Erythroblast (primary cell): ENCODE results near the gene COL5A1.
"Not testable (repeated sequence)": the region's sequence is repeated elsewhere in the genome, so short reads cannot be mapped to it uniquely, and the experiment has no call there.

Experiments used
- DNase-seq, 2 experiments: peaks; one replicate each; lab custom pipeline; 2025; lab: John Stamatoyannopoulos, UW
- GATA1 ChIP-seq: IDR thresholded peaks from 2 replicates; pipeline ENCODE4 v1.6.1; 2011; ENCODE audit warnings: low read depth, mild to moderate bottlenecking, control low read depth, low read length, moderate library complexity
- POLR2A ChIP-seq: IDR thresholded peaks from 2 replicates; pipeline ENCODE4 v1.6.1; 2011; ENCODE audit warnings: mild to moderate bottlenecking, low read length

The COL5A1 gene

DNA sequence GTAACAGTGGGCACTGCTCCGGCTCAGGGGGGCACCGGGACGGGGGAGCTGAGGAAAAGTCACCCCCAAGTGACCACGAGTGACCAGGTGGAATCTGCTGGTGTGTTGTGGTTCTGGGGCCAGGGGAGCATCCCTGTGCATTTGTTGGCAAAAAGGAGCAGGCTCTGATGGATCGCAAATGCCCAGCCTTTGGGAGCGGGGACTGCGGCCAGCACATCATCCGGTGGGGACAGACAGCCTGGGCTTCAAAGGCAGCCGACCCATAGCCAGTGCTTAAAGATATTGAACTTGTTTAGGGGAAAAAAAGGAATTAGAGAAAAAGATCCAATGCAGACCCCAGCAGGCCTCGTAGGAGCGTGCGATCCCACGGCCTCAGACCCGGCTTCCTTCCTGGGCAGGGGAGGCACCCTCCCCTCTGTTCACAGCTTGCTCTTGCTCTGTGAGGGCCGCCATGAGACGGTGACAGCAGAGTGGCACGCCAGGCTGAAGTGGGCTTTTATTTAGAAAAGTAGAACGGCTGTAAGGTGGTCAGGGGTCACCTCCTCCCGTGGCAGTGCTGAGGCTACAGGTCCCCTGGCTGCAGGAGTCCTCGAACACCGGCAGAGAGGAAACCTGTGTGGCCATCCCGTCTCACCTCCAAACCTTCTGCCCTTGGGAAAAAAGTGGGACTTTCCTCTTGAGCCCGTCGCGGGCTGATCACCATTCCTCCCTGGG lies 41.2 kb downstream of the COL5A1 start:
- TF ChIP-seq POLR2A (no peak), GATA1 (no peak)
- no peak for DNase-seq

DNA sequence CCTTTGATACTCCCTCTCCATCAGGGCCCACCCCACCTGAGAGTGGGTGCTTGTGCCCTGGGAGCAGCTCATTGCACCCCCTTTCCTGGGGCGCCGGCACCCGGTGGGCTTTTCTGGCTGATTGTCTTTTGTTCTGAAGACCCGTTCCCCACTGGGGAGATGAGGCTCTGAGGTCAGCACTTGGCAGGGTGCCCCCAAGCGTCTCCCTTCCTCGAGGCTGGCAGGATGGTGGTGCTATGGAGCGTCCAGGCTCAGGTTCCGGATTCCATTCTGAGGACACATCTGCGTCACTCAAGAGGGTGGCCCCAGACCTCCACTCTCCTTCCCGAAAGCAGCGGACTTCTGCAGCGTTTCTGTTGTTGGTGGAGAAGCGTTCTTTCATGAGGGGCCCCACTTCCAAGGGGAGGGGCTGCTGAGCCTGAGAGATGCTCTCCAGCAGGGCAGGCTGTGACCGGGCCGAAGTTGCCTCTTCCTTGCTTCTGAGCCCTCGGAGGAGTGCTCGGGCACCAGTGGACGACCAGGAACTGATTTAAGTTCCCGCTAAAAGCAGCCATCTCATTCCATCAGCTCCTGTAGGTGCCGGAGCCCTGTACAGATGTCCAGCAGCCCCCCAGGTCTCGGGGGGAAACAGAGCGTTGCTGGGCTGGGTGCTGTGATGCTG lies 42.2 kb downstream of the COL5A1 start:
- TF ChIP-seq GATA1 (no peak), POLR2A (no peak)
- DNase-seq, result no peak

DNA sequence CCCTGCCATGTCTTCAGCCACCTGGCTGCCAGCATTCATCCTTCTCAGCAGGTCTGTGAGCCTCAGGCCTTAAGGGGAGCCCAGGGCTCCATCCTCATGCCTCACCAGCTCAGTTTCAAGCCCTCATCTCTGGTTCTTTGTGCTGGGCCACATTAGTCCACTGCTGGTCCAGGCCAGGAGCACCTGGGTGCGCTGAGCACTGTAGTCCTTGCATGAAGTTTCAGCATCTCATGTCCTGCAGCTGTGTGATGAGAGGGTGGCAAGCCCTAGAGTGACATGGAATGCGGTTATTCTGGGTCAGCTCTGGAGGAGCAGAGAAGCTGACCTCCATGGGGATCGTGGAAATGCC lies 42.7 kb downstream of the COL5A1 start:
- TF ChIP-seq POLR2A (no peak), GATA1 (no peak)
- no peak for DNase-seq

DNA sequence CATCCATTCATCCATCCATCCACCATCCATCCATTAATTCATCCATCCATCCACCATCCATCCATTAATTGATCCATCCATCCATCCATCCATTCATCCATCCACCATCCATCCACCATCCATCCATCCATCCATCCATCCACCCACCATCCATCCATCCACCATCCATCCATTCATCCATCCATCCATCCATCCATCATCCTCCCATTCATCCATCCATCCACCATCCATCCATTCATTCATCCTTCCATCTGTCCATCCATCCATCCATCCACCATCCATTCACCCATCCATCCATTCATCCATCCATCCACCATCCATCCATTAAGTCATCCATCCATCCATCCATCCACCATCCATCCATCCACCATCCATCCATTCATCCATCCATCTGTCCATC lies 43.3 kb downstream of the COL5A1 start:
- DNase-seq, result not testable (repeated sequence)

DNA sequence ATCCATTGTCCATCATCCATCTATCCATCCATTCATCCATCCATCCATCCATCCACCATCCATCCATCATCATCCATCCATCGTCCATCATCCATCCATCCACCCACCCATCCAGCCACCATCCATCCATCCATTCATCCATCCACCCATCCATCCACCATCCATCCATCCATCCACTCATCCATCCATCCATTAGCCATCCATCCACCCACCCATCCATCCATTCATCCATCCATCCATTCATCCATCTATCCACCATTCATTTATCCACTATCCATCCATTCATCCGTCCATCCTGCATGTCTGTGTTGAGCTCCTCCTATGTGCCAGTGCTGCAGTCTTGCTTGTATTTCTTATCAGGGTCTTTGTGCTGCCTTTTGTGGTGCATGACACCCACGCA lies 44.2 kb downstream of the COL5A1 start:
- no peak for TF ChIP-seq GATA1
- TF ChIP-seq POLR2A, result no peak
- DNase-seq, result no peak

DNA sequence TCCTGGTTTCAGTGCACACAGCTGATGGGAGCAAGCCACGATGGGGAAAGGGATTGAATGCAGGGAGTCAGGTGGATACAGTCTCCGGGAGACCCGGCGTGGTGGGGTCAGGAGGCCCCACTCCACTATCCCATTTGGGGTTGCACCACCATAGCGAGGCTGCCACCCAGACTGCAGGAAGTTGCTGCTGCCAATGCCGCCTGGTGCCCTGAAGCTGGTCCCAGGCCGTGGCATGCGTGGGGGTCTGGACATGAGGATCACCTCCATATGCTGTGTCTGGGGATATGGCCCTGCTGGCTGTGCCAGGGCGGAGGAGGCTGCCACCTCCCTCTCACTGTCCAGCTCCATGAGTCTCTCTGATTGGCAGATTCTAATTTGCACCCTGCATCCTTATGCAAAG lies 45.3 kb downstream of the COL5A1 start:
- TF ChIP-seq GATA1 (no peak), POLR2A (no peak)
- no peak for DNase-seq

DNA sequence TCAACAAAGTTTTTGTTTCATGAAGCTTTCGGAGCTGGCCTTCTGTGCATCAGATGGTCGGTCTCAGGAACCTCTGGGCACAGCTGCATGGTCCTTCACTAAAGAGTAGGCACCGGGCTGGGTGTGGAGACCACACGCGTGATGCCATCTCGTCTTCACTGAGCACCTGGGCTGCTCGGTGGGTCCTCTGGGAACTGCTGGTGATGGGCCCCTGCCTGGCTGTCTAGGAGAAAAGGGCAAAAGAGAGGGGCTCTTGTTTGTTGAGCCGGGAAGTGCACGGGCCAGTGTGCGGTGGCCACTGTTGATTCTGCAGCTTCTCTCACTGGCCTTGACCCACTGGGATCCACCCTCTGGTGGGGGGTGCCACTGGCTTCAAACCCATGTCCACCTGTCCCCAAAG lies 46.0 kb downstream of the COL5A1 start:
- TF ChIP-seq POLR2A (no peak), GATA1 (no peak)
- no peak for DNase-seq

DNA sequence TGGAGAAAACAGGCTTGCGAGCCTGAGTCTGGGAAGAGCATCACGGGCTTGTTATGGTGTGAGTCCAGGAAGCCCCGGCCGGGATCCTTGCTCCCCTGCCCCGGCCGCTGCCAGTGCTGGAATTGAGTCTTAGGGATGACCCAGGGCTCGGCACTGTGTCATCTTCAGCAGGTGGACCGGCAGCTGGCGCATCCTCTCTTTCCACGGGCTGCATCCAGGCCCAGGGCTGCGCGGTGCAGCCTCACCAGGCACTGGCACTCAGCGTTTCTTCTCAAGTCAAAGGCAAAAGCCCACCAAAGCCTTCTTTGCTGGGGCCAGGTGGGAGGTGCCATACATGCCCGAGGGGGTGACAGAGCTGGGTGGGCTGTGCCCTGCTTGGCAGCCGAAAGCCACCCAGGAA lies 46.6 kb downstream of the COL5A1 start:
- TF ChIP-seq GATA1 (no peak), POLR2A (no peak)
- DNase-seq, result no peak

DNA sequence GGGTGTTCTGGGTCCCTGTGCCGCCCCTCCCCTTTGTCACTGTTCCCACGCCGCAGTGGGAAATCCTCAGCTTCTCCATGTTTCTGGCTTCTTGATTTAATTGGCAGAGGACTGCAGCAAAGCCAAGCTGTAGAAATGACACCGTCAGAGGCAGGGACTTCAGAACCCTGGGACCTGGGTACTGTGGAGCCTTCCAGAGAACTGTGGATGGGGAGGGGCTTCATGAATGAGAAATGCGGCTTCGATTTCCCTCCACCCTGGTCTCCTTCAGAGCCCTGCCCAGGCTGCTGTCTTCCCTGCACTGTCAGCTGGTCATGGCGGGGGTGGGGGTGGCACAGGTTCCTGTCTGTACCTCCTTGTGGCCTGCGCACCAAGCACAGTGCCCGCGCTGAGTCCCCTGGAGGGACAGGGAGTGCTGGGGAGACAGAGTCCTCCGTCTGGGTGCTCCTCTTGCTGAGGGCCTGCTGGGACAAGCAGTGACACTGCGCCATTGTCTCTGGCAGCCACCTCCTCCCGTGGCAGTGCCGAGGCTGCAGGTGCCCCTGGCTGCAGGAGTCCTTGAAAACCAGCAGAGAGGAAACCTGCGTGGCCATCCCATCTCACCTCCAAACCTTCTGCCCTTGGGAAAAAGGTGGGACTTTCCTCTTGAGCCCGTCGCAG lies 47.2 kb downstream of the COL5A1 start:
- no peak for DNase-seq
- TF ChIP-seq POLR2A, result no peak

DNA sequence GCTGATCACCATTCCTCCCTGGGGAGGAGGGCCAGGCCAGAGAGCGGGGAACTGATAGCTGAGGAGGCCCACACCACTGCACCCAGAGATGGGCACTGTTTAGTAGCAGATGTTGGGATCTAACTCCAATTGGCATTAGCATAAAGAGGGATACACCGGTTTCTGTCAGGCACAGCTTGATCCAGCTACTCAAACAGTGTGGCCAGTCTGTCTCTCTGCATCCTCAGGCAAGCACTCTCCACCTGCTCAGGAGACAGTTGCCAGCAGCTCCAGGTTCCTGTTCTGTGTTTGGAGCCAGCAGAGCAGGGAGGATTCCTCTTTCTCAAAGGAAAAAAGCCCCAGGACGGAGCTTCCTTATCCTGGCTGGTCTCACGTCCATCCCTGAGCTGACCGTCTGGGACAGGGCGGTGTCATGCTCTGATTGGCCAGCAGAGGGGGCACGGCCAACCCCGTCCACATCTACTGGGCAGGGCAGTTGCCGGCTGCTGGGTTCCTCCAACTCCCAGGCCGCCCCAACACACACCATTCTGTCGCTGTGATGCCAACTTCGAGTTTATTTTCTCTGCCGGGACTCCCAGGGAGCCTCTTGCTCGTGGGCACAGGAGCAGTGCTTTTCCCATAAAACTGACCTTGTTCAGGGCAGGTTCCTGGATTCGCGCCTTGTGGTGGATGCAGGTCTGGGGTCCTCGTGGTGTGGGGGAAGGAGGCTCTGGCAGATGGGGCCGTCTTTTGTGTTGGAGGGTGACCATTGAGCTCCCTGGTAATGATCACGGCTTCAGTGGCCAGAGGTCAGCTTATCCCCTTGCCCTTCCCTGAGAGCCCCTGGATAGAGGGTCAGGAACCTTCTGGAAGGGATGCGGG lies 47.9 kb downstream of the COL5A1 start:
- DNase-seq, result peak; percentile 16 to 43
- no peak for TF ChIP-seq GATA1
- no peak for TF ChIP-seq POLR2A

DNA sequence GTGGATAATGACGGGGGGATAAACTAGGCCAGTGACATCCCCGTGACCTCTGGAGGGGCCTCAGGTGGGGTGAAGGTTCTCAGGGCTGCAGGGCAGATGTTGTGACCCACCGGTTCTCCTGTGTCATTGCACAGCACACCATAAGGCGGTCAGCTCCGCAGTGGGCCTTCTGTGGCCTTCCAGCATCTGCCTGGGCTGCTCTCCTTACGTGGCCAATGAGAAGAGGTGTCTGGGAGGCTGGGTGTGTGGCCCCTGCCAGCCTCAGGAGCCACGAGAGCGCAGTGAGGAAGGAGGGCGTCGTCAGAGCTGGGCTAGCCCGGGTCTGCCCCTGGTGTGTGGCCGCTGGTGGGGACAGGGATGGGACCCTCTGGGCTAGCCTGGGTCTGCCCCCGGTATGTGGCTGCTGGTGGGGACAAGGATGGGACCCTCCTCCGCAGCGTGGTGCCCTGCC lies 48.7 kb downstream of the COL5A1 start:
- TF ChIP-seq POLR2A, result no peak
- no peak for TF ChIP-seq GATA1

DNA sequence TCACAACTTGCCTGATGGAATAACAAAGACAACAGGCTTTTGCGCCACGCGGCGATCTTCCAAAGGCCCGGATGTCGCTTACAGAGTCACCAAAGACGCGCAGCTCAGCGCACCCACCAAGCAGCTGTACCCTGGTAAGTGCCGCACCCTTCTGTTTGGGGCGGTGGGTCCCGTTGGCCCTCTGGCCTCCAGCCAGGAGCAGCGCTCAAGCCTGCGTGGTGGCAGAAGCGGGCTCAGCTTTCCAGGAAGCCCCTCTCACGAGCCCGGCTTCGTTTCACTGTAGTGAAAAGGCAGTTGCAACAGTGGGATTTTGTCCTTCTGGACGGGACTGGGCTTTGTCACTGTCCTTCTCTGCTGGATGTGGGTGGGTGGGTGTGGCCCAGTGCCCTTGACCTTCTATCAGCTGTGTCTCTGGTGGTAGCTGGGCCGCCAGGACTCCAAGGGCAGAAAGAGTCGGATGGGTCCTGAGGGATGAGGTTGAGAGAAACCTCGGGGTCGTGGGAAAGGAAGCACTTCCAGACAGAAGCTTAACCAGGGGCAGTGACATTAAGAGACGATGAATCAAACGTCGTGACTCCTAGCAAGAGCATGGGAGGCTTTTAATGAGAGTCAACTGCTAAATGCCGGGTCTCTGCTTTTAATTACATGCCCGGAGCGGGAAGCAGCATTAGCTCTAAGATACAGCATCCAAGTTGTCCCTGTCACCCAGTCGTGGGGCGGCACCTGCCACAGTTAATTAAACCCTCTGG lies 49.5 kb downstream of the COL5A1 start:
- DNase-seq, result no peak
- TF ChIP-seq GATA1 (no peak), POLR2A (no peak)

More for the DNA sequence above, 48.7 kb downstream of the COL5A1 start:
- no peak for DNase-seq

DNA sequence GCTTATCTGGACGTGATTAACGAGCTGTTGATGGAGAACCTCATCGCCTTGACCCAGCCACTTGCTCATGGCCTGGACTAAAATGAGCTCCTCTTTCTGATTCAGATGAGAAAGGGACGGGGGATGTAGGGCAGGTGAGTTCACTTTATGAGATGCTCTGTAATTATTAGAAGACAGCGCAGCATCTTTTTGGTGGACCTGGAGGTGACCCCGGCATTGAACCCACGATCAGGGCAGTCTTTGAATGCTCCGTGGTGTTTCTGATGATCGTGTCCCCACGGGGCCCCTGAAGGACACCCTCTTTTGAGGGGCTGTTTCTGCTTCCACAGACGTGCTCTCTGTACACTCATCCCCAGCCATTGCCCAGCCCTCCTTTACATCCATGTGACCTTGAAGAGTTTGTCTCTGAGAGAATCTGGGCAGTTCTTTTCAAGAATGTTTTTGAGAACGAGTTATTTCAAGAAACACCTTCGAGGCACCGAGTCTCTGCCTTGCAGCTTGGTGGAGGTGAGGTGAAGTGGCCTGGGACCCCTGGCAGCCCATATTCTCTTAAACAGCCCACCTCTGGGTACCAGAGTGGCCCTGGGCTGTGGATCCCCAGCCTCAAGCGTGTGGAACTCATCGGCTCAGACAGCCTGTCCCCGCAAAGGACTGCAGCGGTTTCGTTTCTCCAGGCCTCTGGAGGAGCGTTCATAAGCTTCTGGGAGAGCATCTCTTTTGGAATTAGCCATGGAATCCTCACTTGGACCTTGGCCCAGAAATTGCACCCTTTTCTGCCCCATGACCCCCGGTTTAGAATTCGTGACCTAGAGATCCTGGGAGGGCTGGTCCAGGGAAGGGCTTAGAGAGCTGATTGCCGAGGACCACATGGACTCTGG lies 50.3 kb downstream of the COL5A1 start:
- TF ChIP-seq GATA1 (no peak), POLR2A (no peak)
- no peak for DNase-seq
